Activated CD4-positive, CD25-positive, alpha-beta regulatory T cell treated with anti-CD3 and anti-CD28 coated beads, Interleukin-2, amount 50 U/mL, for 16 hours (primary cell): ENCODE results near the gene C17orf107.
"Not testable (repeated sequence)": the region's sequence is repeated elsewhere in the genome, so short reads cannot be mapped to it uniquely, and the experiment has no call there.

ENCODE experiments used
- DNase-seq: peaks from one replicate; pipeline ENCODE4 v3.0.0-alpha.2; 2020; ENCODE audit warnings: low read depth, low spot score

C17orf107 gene

DNA sequence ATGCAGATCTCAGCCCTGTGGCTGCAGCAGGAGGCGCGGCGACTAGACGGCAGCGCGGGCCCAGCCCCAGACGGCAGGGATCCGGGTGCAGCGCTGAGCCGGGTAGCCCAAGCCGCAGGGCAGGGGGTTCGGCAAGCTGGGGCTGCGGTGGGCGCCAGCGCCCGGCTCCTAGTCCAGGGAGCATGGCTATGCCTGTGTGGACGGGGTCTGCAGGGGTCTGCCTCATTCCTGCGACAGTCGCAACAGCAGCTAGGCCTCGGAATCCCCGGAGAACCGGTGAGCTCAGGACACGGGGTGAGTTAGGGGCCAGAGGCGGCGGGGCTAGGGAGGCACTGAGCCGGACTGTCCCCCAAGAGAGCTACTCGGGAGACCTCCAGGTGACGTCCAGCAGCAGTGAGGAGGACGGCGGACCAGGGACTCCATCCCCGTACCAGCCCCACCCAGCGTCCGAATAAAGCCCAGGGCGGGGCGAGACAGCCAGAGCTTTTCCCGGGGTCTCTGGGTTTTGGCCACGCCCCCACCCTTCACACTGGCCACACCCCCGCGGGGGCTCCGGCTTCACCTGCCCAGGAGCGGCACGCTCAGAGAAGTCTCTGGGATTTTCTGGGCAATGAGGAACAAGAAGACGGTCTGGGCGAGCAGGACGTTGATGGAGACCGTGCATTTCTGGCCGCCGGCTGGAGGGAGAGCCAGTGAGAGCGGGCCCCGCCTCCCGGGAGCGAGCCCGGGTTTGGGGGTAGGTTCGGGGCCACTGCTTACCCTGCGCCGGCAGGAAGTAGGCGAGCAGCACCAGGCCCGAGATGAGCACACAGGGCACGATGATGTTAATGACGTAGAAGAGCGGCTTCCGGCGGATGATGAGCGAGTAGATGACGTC, 1.1 kb downstream of the C17orf107 start:
- peak; percentile 28 for DNase-seq

DNA sequence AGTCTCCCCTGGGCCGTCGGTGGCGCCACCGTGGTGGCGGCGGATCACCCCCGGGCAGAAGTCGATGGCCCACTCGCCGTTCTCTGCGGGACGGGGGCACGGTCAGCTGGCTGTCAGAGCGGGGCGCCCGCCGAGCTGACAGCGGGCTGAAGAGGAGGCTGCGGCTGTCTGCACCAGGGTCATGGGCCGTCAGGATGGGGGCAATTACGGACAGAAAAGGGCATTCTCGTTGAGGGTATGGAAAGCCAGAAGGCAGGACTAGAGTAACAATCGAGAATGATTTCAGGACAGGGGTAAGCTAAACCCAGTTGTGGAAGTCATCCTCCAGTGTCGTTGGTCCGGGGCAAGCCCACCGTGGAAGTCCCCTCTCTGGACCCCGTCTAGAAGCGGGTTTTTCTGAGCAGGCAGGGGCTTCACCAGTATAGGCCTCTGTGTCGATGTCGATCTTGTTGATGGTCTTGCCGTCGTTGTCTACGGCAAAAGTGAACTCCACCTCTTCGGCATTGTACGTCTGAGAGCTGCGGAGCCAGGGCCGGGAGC, 1.8 kb downstream of the C17orf107 start:
- DNase-seq: no peak

DNA sequence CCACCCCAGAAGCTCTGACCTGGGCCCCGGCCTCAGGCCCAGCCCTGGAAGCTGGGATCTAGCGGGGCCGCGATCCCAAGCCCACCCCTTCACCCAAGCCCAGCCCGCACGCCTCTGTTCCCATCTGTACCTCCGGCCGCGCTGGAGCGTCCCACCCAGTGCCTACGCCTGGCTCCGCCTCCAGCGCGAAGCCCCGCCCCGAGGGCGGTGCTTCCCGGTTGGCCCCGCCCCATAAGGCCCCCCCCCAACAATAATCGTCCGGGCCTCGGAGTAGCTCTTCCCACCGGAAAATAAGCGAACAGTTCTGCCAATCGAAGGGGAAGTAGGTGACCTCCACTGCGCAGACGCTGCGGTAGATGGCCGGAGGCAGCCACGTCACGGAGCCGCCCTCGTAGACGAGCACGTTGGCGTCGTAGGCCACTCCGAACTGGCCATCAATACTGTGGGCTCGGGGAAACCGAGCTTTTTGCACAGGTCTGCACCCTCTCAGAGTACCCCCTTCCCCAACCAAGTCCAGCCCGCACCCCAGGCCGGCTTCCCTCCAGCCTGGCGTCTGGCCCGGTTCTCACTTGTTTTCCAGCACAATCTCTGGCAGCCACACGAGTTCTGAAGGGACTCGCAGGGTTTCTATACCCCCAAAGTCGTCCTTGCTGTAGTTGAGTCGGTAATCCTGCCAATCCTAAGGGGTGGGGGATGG, 2.5 kb downstream of the C17orf107 start:
- DNase-seq: no peak

DNA sequence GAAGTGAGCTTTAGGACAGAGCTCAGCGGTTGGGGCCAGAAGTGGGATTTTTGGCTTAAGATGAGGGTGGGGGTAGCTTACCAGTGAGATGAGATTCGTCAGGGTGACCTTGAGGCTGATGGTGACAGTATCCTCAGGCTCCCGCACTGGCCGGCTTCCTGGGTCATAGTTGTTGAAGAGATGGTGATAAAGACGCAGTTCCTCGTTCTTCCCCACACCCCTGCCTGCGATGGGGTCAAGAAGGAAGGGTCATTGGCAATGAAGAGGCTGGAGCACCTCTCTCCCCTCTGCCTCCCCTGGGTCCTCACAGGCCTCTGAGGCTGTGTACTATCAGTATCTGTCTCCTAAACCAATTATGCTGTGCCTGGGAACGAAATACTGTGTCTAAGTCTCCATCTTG, 3.2 kb downstream of the C17orf107 start:
- no peak for DNase-seq

DNA sequence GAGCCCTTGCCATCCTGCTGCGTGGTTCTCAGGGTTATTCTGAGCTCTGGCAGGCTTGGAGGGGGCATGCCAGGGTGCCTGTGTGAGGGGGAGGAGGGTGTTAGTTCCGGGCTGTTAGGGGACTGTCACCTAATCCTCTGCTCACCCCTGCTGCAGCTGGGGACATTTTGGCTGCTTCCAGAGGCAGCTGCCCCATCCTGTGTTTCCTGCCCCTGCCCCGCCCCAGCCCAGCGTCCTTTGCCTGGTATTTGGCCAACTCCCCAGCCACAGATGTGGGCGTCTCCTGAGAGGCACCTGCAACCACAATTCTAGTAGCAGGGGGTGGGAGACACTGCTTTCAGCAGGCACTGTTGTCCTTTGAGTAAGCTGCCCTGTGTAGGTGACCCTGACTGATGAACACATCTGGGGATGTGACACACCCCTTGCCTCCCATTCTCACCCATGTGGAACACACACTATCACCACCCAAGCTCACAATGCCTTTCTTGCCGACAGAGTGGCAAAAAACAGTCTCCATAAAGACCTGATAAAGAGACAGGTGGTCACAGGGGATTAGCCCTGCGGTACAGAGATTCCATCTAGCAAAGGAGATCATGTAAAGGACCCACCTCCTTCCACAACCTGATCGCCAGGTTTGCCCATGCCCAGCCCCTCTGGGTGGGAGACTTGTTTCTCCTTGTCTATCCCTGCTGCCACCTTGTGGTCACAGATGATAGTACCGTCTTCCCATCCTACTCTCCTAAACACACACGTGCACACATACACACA, 3.9 kb downstream of the C17orf107 start, which contains the start of gene CHRNE:
Gene CHRNE (minus strand): TSS at position 48 of the 768 bp plus-strand sequence. CDS start 35 bp downstream, at position 13.
- DNase-seq: peak; percentile 56

DNA sequence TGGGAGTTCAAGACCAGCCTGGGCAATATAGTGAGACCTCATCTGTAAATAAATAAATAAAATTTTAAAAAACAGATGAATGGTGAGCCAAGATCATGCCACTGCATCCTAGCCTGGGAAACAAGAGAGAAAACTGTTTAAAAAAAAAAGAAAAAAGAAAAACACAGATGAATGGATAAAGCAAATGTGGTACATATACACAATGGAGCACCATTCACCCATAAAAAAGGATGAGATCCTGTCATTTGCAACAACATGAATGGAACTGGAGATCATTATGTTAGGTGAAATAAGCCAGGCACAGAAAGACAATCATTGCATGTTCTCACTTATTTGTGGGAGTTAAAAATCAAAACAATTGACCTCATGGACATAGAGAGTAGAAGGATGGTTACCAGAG, 7.3 kb downstream of the C17orf107 start:
- DNase-seq: not testable (repeated sequence)

DNA sequence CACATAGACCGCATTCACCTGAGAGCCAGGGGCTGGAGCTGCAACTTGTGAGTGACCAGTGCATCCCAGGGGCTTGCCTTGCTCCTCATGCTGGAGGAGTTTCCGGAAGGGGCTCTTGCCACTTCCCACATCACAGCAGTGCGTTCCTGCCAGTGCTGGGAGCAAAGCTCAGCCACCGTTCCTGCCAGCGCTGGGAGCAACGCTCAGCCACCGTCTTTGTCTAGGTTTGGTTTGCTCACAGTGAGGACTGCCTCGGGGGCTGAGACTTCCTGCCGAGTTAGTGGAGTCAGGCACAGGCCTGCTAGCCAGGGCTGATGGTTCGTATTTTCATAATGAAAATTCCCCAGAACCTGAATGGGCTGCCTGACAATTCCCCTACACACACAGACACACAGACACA, 9.0 kb downstream of the C17orf107 start:
- DNase-seq: no peak

DNA sequence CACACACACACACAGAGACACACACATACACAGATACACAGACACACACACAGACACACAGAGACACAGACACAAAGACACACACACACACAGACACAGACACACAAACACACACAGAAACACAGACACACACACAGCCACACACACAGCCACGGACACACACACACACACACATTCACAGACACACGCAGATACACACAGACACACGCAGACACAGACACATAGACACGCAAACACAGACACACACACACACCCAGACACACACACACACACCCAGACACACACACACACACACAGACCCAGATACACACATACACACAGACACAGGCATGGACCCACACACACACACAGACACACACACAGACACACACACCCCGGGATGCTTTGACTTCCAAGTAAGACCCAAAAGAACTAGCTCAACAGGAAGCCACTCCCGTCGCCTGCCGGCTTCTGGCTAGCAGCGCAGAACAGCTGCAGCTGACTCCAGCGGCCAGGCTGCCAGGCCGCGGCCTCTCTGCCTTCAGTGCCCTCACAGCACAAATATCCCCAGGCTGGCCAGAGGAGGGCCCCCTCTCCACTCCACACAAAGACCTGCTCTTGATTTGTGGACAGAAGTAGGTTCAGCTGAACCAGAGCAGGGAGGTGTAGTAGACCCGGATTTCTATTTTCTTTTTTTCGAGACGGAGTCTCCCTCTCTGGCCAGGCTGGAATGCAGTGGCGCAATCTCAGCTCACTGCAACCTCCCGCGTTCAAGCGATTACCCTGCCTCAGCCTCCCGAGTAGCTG, 9.6 kb downstream of the C17orf107 start:
- peak; percentile 34 for DNase-seq

DNA sequence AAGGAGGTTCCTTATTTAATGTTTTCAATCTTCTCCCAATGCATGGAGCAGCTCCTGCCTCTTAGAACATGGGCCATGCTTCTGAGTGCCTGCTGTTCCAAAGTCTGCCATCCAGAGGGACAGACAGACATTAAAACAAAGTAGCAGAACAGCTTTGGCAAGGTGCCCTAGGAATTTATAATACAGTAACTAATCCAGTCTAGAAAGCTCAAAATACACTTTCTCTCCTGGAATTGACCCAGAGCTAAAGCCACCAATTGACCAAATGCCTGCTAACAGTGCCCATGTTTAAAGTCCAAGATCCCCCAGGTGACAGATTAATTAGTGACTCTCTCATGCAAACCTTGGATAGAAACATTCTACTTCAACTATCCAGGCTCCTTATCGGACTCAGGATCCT, 14.7 kb downstream of the C17orf107 start:
- DNase-seq: no peak

DNA sequence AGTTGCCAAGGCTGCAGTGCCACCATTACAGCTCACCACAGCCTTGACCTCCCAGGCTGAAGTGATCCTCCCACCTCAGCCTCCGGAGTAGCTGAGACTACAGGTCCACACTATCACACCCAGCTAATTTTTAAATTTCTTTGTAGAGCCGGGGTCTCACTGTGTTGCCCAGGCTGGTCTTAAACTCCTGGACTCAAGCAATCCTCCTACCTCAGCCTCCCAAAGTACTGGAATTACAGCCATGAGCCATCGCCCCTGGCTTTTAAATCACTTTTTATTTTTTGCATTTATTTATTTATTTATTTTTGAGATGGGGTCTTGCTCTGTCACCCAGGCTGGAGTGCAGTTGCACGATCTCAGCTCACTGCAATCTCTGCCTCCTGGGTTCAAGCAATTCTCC, 15.2 kb downstream of the C17orf107 start:
- not testable (repeated sequence) for DNase-seq

DNA sequence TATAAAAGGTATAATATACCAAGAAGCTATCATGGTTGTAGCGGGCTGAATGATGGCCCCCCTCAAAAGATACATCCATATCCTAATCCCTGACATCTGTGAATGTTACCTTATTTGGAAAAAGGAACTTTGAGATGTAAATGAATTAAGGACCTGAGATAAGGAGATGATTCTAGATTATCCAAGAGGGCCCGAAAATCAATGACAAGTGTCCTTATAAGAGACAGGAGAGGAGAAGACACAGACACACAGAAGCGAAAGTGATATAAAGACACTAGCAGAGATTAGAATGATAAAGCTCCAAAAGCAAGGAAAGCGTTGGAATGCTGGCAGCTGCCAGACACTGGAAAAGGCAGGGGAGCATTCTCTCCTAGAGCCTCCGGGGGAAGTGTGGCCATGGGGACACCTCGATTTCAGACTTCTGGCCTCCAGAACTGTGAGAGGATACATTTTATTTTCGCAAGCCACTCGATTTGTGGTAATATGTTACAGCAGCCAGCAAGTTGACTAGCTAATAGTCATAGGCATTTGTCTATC, 20.2 kb downstream of the C17orf107 start:
- DNase-seq: no peak

DNA sequence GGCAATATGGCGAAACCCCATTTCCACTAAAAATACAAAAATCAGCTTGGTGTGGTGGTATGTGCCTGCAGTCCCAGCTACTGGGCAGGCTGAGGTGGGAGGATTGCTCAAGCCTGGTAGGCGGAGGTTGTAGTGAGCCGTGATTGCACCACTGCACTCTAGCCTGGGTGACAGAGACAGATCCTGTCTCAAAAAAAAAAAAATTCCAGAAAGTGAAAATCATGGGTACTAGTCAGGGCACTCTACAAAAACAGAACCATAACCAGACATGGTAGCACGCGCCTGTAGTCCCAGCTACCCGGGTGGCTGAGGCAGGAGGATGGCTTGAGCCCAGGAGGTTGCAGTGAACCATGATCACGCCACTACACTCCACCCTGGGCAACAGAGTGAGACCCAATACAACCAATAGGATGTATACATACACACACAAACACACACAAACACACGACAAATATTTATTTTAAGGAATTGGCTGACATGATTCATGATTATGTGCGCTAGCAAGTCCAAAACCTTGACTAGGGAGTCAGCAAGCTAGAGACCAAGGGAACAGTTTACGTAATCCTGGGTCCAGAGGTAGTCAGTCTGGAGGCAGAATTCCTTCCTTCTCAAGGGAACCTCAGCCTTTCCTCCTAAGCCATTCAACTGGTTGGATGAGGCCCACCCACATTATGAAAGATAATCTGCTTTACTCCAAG, 21.2 kb downstream of the C17orf107 start:
- DNase-seq: no peak

DNA sequence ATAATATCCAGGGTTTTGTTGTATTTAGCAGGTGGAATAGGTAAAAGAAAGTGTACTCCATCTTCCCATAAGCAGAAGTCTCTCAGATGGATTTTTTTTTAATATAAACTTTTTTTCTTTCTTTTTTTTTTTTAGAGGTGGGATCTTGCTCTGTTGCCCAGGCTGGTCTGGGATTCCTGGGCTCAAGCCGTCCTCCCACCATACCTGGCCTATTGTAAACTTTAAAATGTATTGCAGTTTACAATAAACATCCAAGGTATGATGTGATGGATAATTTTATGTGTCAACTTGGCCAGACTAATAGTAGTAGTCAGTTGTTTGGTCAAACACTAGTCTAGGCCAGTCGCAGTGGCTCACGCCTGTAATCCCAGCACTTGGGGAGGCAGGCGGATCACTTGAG, 22.0 kb downstream of the C17orf107 start:
- no peak for DNase-seq

DNA sequence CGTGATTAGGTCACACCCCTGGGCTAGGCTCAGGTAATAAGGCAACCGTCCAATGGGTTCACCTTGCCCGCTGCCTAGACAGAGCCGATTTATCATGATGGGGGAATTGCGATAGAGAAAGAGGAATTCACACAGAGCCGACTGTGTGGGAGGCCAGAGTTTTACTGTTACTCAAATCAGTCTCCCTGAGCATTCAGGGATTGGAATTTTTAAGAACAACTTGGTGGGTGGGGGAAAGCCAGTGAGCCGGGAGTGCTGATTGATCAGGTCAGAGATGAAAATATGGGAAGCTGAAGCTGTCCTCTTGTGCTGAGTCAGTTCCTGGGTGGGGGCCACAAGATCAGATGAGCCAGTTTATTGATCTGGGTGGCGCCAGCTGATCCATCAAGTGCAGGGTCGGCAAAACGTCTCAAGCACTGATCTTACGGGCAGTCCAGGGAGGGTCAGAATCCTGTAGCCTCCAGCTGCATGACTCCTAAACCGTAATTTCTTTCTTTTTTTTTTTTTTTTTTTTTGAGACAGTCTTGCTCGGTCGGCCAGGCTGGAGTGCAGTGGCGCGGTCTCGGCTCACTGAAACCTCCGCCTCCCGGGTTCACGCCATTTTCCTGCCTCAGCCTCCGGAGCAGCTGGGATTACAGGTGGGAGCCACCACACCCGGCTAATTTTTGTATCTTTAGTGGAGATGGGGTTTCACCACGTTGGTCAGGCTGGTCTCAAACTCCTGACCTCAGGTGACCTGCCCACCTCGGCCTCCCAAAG, 27.4 kb downstream of the C17orf107 start:
- DNase-seq: not testable (repeated sequence)

DNA sequence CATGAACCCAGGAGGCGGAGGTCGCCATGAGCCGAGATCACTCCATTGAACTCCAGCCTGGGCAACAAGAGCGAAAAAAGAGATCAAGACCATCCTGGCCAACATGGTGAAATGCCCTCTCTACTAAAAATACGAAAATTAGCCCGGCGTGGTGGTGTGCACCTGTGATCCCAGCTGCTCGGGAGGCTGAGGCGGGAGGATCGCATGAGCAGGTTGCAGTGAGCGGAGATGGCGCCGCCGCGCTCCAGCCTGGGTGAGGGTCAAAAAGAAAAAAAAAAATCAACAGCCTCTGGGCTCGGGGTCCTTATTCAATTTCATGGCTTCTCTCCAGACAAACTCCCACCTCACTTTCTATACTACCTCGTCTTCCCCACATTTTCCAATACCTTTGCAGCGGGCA, 29.5 kb downstream of the C17orf107 start:
- DNase-seq: no peak

DNA sequence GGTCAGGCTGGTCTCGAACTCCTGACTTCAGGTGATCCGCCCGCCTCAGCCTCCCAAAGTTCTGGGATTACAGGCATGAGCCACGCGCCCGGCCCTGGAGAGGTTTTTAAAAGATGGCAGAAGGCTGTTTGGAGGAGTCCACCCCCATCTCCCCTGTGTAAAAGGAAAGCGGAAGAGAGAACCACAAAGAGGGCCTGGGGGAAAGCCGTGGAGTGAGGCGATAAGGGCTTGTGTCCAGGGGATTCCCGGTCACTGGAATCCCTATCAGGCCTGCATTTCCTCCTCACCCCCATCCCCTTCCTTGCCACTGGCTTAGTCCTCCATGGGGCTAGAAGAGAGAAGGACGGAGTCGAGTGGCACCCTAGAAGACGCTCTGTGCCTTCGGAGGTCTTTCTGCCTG, 32.6 kb downstream of the C17orf107 start, which contains the start of gene GP1BA:
Gene GP1BA (plus strand): TSS at position 315 of the 400 bp plus-strand sequence. CDS start 328 bp downstream, outside the sequence.
- no peak for DNase-seq

DNA sequence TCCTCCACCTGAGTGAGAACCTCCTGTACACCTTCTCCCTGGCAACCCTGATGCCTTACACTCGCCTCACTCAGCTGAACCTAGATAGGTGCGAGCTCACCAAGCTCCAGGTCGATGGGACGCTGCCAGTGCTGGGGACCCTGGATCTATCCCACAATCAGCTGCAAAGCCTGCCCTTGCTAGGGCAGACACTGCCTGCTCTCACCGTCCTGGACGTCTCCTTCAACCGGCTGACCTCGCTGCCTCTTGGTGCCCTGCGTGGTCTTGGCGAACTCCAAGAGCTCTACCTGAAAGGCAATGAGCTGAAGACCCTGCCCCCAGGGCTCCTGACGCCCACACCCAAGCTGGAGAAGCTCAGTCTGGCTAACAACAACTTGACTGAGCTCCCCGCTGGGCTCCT, 33.4 kb downstream of the C17orf107 start:
- DNase-seq: no peak

DNA sequence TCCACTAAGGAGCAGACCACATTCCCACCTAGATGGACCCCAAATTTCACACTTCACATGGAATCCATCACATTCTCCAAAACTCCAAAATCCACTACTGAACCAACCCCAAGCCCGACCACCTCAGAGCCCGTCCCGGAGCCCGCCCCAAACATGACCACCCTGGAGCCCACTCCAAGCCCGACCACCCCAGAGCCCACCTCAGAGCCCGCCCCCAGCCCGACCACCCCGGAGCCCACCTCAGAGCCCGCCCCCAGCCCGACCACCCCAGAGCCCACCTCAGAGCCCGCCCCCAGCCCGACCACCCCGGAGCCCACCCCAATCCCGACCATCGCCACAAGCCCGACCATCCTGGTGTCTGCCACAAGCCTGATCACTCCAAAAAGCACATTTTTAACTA, 34.3 kb downstream of the C17orf107 start:
- no peak for DNase-seq
